ENCODE data around the gene NKAPL.

DNA sequence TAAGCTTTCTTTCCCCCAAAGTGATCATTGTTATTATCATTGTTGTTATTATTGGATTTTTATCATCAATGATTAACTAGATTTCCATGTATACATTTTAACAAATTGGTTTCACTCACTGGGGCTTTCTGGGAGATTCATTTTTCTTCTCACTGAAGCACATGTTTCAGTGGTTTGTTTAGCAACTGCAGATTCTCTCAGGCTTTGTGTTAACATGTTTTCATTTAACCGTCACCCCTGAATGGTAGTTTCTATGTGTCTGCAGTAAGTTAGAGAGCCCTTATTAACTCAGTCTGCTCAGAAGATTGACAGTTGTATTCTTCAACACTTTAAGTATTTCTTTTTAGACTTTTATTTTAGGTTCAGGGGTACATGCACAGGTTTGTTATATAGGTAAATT lies 19.5 kb upstream of the NKAPL start:
- TF ChIP-seq, protein P1, sequence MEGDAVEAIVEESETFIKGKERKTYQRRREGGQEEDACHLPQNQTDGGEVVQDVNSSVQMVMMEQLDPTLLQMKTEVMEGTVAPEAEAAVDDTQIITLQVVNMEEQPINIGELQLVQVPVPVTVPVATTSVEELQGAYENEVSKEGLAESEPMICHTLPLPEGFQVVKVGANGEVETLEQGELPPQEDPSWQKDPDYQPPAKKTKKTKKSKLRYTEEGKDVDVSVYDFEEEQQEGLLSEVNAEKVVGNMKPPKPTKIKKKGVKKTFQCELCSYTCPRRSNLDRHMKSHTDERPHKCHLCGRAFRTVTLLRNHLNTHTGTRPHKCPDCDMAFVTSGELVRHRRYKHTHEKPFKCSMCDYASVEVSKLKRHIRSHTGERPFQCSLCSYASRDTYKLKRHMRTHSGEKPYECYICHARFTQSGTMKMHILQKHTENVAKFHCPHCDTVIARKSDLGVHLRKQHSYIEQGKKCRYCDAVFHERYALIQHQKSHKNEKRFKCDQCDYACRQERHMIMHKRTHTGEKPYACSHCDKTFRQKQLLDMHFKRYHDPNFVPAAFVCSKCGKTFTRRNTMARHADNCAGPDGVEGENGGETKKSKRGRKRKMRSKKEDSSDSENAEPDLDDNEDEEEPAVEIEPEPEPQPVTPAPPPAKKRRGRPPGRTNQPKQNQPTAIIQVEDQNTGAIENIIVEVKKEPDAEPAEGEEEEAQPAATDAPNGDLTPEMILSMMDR (IDR thresholded peaks at IDR 0.05): no peak
- no peak for TF ChIP-seq POLR2A (IDR thresholded peaks at IDR 0.05)

Measured in vagina (tissue), 2 donors.